Measurements from ENCODE around the gene SUSD2.
"Not testable (repeated sequence)": the region's sequence is repeated elsewhere in the genome, so short reads cannot be mapped to it uniquely, and the experiment has no call there.

SUSD2 gene

DNA sequence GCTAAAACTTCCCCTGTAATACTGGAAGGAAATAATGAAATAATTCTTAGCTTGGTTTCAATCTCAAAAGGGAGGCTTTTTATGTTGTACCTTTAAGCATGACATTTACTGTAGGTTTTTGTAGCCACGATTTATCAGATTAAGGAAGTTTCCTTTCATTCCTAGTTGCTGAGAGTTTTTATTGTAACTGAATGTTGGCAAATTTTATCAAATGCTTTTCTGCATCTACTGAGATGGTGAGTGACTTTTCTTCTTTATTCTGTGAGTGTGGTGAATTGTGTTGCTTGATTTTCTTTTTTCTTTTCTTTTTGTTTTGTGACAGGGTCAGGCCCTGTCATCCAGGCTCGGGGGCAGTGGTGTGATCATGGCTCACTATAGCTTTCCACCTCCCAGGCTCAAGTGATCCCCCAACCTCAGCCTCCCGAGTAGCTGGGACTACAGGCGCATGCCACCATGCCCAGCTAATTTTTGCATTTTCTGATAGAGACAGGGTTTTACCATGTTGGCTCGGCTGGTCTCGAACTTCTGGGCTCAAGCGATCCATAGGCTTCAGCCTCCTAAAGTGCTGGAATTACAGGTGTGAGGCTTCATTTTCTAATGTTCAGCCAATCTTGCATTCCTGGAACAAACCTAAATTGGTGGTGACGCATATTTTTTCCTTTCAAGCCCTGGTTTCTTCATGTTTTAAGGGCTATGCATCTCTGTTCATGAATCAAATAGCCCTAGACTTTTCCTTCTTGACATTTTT lies 26.2 kb downstream of the SUSD2 start:
- H3K4me3 ChIP-seq (replicated peaks in 1 of 2; ENCODE audit: low read depth in 2 of 2, low read length in 2 of 2), result no peak overlapping the region
- TF ChIP-seq, protein P1, sequence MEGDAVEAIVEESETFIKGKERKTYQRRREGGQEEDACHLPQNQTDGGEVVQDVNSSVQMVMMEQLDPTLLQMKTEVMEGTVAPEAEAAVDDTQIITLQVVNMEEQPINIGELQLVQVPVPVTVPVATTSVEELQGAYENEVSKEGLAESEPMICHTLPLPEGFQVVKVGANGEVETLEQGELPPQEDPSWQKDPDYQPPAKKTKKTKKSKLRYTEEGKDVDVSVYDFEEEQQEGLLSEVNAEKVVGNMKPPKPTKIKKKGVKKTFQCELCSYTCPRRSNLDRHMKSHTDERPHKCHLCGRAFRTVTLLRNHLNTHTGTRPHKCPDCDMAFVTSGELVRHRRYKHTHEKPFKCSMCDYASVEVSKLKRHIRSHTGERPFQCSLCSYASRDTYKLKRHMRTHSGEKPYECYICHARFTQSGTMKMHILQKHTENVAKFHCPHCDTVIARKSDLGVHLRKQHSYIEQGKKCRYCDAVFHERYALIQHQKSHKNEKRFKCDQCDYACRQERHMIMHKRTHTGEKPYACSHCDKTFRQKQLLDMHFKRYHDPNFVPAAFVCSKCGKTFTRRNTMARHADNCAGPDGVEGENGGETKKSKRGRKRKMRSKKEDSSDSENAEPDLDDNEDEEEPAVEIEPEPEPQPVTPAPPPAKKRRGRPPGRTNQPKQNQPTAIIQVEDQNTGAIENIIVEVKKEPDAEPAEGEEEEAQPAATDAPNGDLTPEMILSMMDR (IDR thresholded peaks at IDR 0.05; ENCODE audit: low read depth, low read length), result no peak

DNA sequence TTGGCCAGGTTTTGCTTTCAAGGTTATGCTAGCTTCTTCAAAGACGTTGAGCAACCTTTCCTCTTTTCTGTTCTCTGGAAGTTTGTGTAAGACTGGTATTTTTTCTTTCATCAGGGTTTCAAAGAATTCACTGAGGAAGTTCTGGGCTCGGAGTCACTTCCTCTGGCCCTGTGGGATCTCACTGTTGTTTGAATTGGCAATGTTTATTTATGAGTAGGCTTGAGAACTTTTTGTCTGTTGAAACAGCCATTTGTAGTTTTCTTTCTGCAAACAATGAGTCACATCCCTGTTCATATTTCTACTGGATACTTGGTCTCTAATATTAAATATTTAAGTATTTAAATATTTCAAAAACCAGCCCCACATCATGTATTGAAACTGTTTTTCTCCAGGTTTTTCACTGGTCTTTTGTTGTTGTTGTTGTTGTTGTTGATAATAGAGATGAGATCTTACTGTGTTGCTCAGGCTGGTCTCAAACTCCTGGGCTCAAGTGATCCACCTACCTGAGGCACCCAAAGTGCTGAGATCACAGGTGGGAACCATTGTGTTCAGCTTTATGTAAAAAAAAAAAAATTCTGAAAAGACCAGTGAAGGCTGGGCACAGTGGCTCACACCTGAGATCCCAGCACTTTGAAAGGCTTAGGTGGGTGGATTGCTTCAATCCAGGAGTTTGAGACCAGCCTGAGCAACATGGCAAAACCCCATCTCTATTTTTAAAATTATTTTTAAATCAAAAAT lies 26.9 kb downstream of the SUSD2 start:
- DNase-seq (ENCODE audit: low read depth in 2 of 2), result peak; percentile 98 to 100
- TF ChIP-seq, protein P1 (IDR thresholded peaks at IDR 0.05; ENCODE audit: low read depth, low read length), result no peak
- no peak overlapping the region for H3K4me3 ChIP-seq (replicated peaks in 1 of 2; ENCODE audit: low read depth in 2 of 2, low read length in 2 of 2)

More for the DNA sequence above, 26.2 kb downstream of the SUSD2 start:
- peak; percentile 22 to 54 for DNase-seq (ENCODE audit: low read depth in 2 of 2)

DNA sequence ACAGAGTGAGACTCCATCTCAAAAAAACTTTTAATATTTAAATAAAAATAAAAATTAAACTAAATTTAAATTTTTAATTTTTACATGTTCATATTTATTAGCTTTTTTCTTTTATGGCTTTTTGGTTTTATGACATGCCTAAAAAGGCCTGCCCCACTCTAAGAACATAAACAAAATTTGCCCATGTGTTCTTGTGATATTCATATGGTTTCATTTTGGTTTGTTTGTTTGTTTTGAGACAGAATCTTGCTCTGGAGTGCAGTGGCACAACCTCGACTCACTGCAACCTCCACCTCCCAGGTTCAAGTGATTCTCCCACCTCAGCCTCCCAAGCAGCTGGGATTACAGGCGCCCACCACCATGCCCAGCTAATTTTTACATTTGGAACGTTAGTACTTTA lies 27.7 kb downstream of the SUSD2 start:
- TF ChIP-seq, protein P1 (IDR thresholded peaks at IDR 0.05; ENCODE audit: low read depth, low read length), result no peak
- peak in 1 of 2 donors; percentile 25 for DNase-seq (ENCODE audit: low read depth in 2 of 2)

DNA sequence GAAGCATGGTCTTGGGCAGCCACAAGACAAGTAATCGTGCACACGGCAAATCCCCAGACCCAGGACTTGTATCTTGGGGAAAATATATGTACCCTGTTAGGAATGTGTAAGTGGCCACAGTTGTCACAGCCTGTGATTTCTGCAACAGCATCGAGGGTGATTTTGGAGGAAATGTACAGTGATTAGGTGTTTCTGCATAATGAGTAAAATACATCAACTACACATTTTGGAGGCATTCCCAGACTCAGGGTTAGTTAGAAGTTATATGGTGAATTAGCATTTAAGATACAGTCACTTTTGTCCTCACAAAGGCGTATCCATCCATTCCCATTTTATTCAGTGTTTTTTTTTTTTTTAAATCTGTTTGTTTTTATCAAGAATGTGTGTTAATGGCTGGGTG lies 28.4 kb downstream of the SUSD2 start:
- no peak overlapping the region for H3K4me3 ChIP-seq (replicated peaks in 1 of 2; ENCODE audit: low read depth in 2 of 2, low read length in 2 of 2)
- TF ChIP-seq, protein P1 (IDR thresholded peaks at IDR 0.05; ENCODE audit: low read depth, low read length), result no peak
- peak in 1 of 2 donors; percentile 23 for DNase-seq (ENCODE audit: low read depth in 2 of 2)

More for the DNA sequence above, 27.7 kb downstream of the SUSD2 start:
- H3K4me3 ChIP-seq (replicated peaks in 1 of 2; ENCODE audit: low read depth in 2 of 2, low read length in 2 of 2), result no peak overlapping the region

DNA sequence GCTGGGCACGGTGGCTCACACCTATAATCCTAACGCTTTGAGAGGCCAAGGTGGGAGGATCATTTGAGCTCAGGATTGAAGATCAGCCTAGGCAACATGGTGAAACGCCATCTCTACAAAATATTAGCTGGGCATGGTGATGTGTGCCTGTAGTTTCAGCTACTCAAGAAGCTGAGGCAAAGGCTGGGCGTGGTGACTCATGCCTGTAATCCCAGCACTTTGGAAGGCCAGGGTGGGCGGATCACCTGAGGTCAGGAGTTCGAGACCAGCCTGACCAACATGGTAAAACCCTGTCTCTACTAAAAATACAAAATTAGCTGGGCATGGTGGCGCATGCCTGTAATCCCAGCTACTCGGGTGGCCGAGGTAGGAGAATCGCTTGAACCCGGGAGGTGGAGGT lies 29.1 kb downstream of the SUSD2 start:
- DNase-seq (ENCODE audit: low read depth in 2 of 2), result peak; percentile 15 to 41
- not testable (repeated sequence) for H3K4me3 ChIP-seq (replicated peaks in 1 of 2; ENCODE audit: low read depth in 2 of 2, low read length in 2 of 2)

DNA sequence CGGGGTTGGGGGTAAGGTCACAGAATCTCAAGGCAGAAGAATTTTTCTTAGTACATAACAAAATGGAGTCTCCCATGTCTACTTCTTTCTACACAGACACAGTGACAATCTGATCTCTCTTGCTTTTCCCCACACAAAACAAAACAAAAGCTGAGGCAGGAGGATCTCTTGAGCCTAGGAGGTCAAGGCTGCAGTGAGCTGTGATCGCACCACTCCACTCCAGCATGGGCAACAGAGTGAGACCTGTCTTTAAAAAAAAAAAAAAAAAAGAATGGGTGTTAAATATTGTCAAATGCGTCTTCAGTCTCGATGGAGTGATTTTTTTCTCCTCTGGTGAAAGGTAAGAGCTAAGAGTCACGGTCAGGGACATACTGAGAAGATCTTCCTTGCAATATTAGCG lies 30.4 kb downstream of the SUSD2 start:
- peak in 1 of 2 donors; percentile 18 for DNase-seq (ENCODE audit: low read depth in 2 of 2)
- H3K4me3 ChIP-seq (replicated peaks in 1 of 2; ENCODE audit: low read depth in 2 of 2, low read length in 2 of 2), result not testable (repeated sequence)

DNA sequence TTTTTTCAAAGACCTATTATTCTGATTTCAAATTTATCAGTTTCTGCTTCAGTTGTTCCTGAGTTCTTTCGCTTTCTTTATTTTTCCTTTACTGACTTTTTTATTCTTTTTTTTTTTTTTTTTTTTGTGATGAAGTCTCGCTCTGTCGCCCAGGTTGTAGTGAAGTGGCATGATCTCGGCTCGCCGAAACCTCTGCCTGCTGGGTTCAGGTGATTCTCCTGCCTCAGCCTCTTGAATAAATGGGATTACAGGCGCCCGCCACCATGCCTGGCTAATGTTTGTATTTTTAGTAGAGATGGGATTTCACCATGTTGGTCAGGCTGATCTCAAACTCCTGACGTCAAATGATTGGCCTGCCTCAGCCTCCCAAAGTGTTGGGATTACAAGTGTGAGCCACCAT lies 31.8 kb downstream of the SUSD2 start:
- DNase-seq (ENCODE audit: low read depth in 2 of 2), result peak in 1 of 2 donors; percentile 16
- H3K4me3 ChIP-seq (replicated peaks in 1 of 2; ENCODE audit: low read depth in 2 of 2, low read length in 2 of 2), result not testable (repeated sequence)

DNA sequence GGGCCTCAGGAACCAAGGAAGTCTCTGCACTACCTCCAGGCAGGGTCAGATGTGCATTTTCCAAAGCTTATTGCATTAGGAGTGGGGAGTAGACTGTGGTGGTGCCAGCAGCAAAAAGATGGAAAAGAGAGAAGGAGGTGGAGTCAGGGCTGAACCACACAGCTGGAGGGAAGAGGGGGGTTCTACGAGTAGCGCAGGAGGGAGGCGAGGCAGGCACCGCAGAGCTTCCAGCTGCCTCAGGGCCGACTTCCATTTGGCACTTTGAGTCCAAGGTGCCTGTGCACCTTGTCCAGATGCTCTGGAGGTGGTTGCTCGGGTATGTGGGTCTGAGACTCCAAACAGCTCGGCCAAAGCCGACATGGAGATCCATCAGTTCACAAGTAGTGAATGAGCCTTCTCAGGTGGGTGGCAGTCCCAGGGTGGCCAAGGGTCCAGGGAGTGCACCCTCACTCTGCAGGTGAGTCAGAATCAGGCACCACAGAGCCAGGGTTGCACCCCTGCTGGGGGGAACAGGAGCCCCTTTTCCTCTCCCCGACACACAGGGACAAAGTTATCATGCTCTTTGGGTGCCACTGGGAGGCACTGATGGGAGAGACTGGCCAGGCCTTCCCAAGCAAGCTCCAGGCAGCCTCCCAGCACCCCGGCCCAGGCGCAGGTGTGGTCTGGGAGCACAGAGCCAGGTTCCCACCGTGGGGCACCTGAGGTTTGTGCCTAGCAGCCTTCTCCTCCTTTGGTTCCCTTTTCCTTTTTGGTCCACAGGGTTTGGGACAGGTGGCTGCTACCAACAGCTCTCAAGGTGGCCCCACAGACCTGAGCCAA lies 33.4 kb downstream of the SUSD2 start:
- DNase-seq (ENCODE audit: low read depth in 2 of 2), result peak; percentile 15 to 34
- no peak overlapping the region for H3K4me3 ChIP-seq (replicated peaks in 1 of 2; ENCODE audit: low read depth in 2 of 2, low read length in 2 of 2)
- TF ChIP-seq, protein P1 (IDR thresholded peaks at IDR 0.05; ENCODE audit: low read depth, low read length), result no peak
